GM23338 (cell line): ENCODE results near the gene TMEM106A. TPM values are rescaled to one million over a fixed set of nuclear protein-coding genes. Genes with fewer than 3 reads are reported as not detected.

ENCODE experiments used
- ATAC-seq: fragments of 200-7000 bp; cut with Tn5 transposase; 3 replicates; pipeline ENCODE4 v1.9.1; 2020
- DNase-seq: peaks from one replicate; pipeline ENCODE4 v3.0.0-alpha.2; 2015; ENCODE audit warnings: low spot score
- H2AFZ ChIP-seq: fragments of 200-600 bp; sonication (generic); 2 replicates; pipeline ENCODE4 v1.8.0; 2016; ENCODE audit warnings: antibody characterized with exemption, mild to moderate bottlenecking, moderate library complexity
- H3F3A ChIP-seq: fragments of 200-600 bp; sonication (generic); replicated peaks from 2 replicates; pipeline ENCODE4 v1.8.0; 2017; ENCODE audit warnings: antibody characterized with exemption, mixed run types, low read depth
- H3K27ac ChIP-seq: fragments of 200-600 bp; sonication (generic); 2 replicates; pipeline ENCODE4 v1.6.1; 2016; ENCODE audit warnings: low read depth
- H3K27me3 ChIP-seq: fragments of 200-600 bp; sonication (generic); 2 replicates; pipeline ENCODE4 v1.8.0; 2016; ENCODE audit warnings: mild to moderate bottlenecking, mixed run types, moderate library complexity; ENCODE audit not compliant: insufficient read depth
- H3K36me3 ChIP-seq: fragments of 200-600 bp; sonication (generic); 2 replicates; pipeline ENCODE4 v1.8.0; 2016; ENCODE audit warnings: mild to moderate bottlenecking; ENCODE audit not compliant: insufficient read depth
- H3K4me1 ChIP-seq: fragments of 200-600 bp; sonication (generic); 2 replicates; pipeline ENCODE4 v1.8.0; 2016; ENCODE audit warnings: mild to moderate bottlenecking, moderate library complexity; ENCODE audit not compliant: insufficient read depth
- H3K4me2 ChIP-seq: fragments of 200-600 bp; sonication (generic); 2 replicates; pipeline ENCODE4 v1.7.1; 2017; ENCODE audit warnings: mixed run types
- H3K4me3 ChIP-seq: fragments of 200-600 bp; sonication (generic); 2 replicates; pipeline ENCODE4 v1.6.1; 2016; ENCODE audit warnings: mixed run types
- H3K79me2 ChIP-seq: fragments of 200-600 bp; sonication (generic); replicated peaks from 2 replicates; pipeline ENCODE4 v1.8.0; 2017; ENCODE audit warnings: mild to moderate bottlenecking; ENCODE audit not compliant: insufficient read depth
- H3K9me2 ChIP-seq: fragments of 200-600 bp; sonication (generic); 2 replicates; pipeline ENCODE4 v1.8.0; 2017; ENCODE audit not compliant: insufficient read depth
- H4K20me1 ChIP-seq: fragments of 200-600 bp; sonication (generic); replicated peaks from 2 replicates; pipeline ENCODE4 v1.8.0; 2017; ENCODE audit warnings: mild to moderate bottlenecking; ENCODE audit not compliant: insufficient read depth
- H3K27ac Mint-ChIP-seq: 2 replicates; pipeline ENCODE4 v1.8.0; 2020; ENCODE audit warnings: inconsistent platforms, mild to moderate bottlenecking, moderate library complexity, mixed read lengths
- H3K27me3 Mint-ChIP-seq: 3 replicates; pipeline ENCODE4 v1.8.0; 2022; ENCODE audit warnings: low read depth, mild to moderate bottlenecking, moderate library complexity, mixed read lengths, inconsistent platforms; ENCODE audit not compliant: insufficient read depth, poor library complexity
- H3K36me3 Mint-ChIP-seq: 3 replicates; pipeline ENCODE4 v1.8.0; 2021; ENCODE audit warnings: low read depth, mild to moderate bottlenecking, inconsistent platforms, moderate library complexity, mixed read lengths
- H3K4me1 Mint-ChIP-seq: 3 replicates; pipeline ENCODE4 v1.8.0; 2020; ENCODE audit warnings: mild to moderate bottlenecking, inconsistent platforms, mixed read lengths
- H3K4me3 Mint-ChIP-seq: 3 replicates; pipeline ENCODE4 v1.8.0; 2021; ENCODE audit warnings: moderate library complexity, mild to moderate bottlenecking, inconsistent platforms, mixed read lengths
- H3K9me3 Mint-ChIP-seq: 3 replicates; pipeline ENCODE4 v1.8.0; 2020; ENCODE audit warnings: moderate library complexity, mild to moderate bottlenecking, inconsistent platforms, mixed read lengths
- CREB1 ChIP-seq: fragments of 250-450 bp; sonication (Bioruptor Pico); IDR thresholded peaks from 2 replicates; pipeline ENCODE4 v1.5.0; 2020; ENCODE audit warnings: low read depth, mild to moderate bottlenecking, moderate library complexity
- CTCF ChIP-seq, 2 experiments: fragments of 200-600 bp in 1 of 2; sonication (generic) in 1 of 2; conservative IDR thresholded peaks; 2 replicates each; pipeline versions ENCODE4 v1.5.1 to v1.6.1; 2016 to 2017; ENCODE audit warnings: antibody characterized with exemption in 2 of 2, low read depth in 2 of 2, mild to moderate bottlenecking in 2 of 2, moderate library complexity in 1 of 2
- ETS1 ChIP-seq: IDR thresholded peaks from 2 replicates; pipeline ENCODE4 v1.6.1; 2016; ENCODE audit warnings: antibody characterized with exemption
- EZH2 ChIP-seq: fragments of 200-600 bp; sonication (generic); IDR thresholded peaks from one replicate; pipeline ENCODE4 v1.8.0; 2017; ENCODE audit warnings: antibody characterized with exemption, mild to moderate bottlenecking, low read depth; ENCODE audit not compliant: unreplicated experiment
- EZH2phosphoT487 ChIP-seq: fragments of 200-600 bp; sonication (generic); IDR thresholded peaks from one replicate; pipeline ENCODE4 v1.8.1; 2018; ENCODE audit warnings: antibody characterized with exemption; ENCODE audit not compliant: unreplicated experiment
- JUNB ChIP-seq: IDR thresholded peaks from one replicate; pipeline ENCODE4 v1.6.1; 2016; ENCODE audit warnings: antibody characterized with exemption; ENCODE audit not compliant: unreplicated experiment
- NANOG ChIP-seq: IDR thresholded peaks from 2 replicates; pipeline ENCODE4 v1.6.1; 2016; ENCODE audit warnings: antibody characterized with exemption, borderline replicate concordance
- POLR2AphosphoS5 ChIP-seq: IDR thresholded peaks from 2 replicates; pipeline ENCODE4 v1.6.1; 2016; ENCODE audit warnings: antibody characterized with exemption, low read depth
- REST ChIP-seq: IDR thresholded peaks from one replicate; pipeline ENCODE4 v1.6.1; 2018; ENCODE audit warnings: antibody characterized with exemption; ENCODE audit not compliant: unreplicated experiment
- STAT1 ChIP-seq: IDR thresholded peaks from one replicate; pipeline ENCODE4 v1.6.1; 2016; ENCODE audit warnings: antibody characterized with exemption; ENCODE audit not compliant: unreplicated experiment
- ZNF114 ChIP-seq: fragments of 250-450 bp; sonication (Bioruptor Pico); IDR thresholded peaks from 2 replicates; pipeline ENCODE4 v1.5.0; 2020; ENCODE audit warnings: mild to moderate bottlenecking, moderate library complexity
- ZNF331 ChIP-seq: fragments of 250-450 bp; sonication (Bioruptor Pico); IDR thresholded peaks from 2 replicates; pipeline ENCODE4 v1.5.0; 2020; ENCODE audit warnings: low read depth, mild to moderate bottlenecking, moderate library complexity
- ZNF462 ChIP-seq: fragments of 250-450 bp; sonication (Bioruptor Pico); IDR thresholded peaks from 2 replicates; pipeline ENCODE4 v1.5.0; 2020; ENCODE audit warnings: mild to moderate bottlenecking, moderate library complexity
- polyA plus RNA-seq: library from polyadenylated mRNA; unstranded; fragments of >200 nt; fragmentation: Nextera tagmentation; extraction: Ambion mirVana; gene quantifications from 2 replicates; pipeline ENCODE4 v1.2.1, GENCODE V29; 2016
- total RNA-seq: library from RNA; depleted of rRNA; stranded (reverse); fragments of >200 nt; shearing (Covaris generic); gene quantifications from 2 replicates; pipeline ENCODE4 v1.2.3, GENCODE V29; 2014

The TMEM106A gene
- total and polyA plus RNA-seq, 2 experiments from 2014 or later, result 1.1 to 1.5 TPM

- Mint-ChIP-seq H3K4me1 (peaks cover 10% of the 10 kb centered on the region), H3K27ac (no peak overlapping the region), H3K4me3 (no peak overlapping the region), H3K27me3 (peaks cover 7% of the 10 kb centered on the region), H3K9me3 (no peaks in the 10 kb centered on the region; the same call in 2 of the 3 replicates), H3K36me3 (peaks cover 3% of the 10 kb centered on the region; the same call in 1 of the 3 replicates)
- Histone ChIP-seq H3K4me1 (peaks cover 12% of the 10 kb centered on the region), H3K27me3 (no peaks in the 10 kb centered on the region), H3K4me2 (no peak overlapping the region), H4K20me1 (no peaks in the 10 kb centered on the region), H3K79me2 (no peaks in the 10 kb centered on the region), H3K9me2 (no peaks in the 10 kb centered on the region), H2AFZ (no peak overlapping the region), H3F3A (no peaks in the 10 kb centered on the region), H3K27ac (no peak overlapping the region), H3K36me3 (no peaks in the 10 kb centered on the region), H3K4me3 (no peak overlapping the region)
- DNase-seq (no peak), ATAC-seq (no peak)
- TF ChIP-seq REST (no peak), EZH2 (no peak), POLR2AphosphoS5 (no peak), ZNF462 (no peak), EZH2phosphoT487 (no peak), ETS1 (no peak), CREB1 (CRISPR knock-in tag) (no peak), CTCF (conservative IDR thresholded peaks at IDR 0.05; ENCODE audit: low read depth in 2 of 2) (no peak), NANOG (no peak), JUNB (no peak), STAT1 (no peak), ZNF114 (CRISPR knock-in tag) (no peak), ZNF331 (no peak)
Measured at GRCh38 chr17:43216369-43216761, 4.7 kb downstream of the TMEM106A start.
